Purkinje cell (primary cell): Measurements from ENCODE around the gene SYCP3. TPM values are rescaled to one million over a fixed set of nuclear protein-coding genes. Genes with fewer than 3 reads are reported as not detected.

Source experiments
- polyA plus RNA-seq: library from polyadenylated mRNA; unstranded; fragments of >200 nt; fragmentation: Nextera tagmentation; gene quantifications from 2 replicates; pipeline ENCODE4 v1.2.1, GENCODE V29; 2014

Gene SYCP3
- 4.2 and 6.0 TPM in 2 replicates for polyA plus RNA-seq

GRCh38 chr12:101738920-101739665 lies at the start of gene SYCP3:
TSS of gene SYCP3 (minus strand) at chr12:101739462. CDS start at chr12:101737935, 1,527 bp downstream.

GRCh38 chr12:101697197-101697929 lies 41.9 kb downstream of the SYCP3 start, which contains the start of gene CHPT1:
TSS of gene CHPT1 (plus strand) at chr12:101697640. CDS start at chr12:101697862, 222 bp downstream.

Other genes starting within 250 kb of the SYCP3 start
- 0.36 and 0.60 TPM in 2 replicates for gene MYBPC1, start 144.5 kb downstream of the SYCP3 start, polyA plus RNA-seq
- 57.5 and 70.1 TPM in 2 replicates for gene CHPT1, start 41.8 kb downstream of the SYCP3 start, polyA plus RNA-seq
- gene GNPTAB, start 91.5 kb upstream of the SYCP3 start, polyA plus RNA-seq, result 13.8 and 20.9 TPM in 2 replicates
- 6.5 and 6.6 TPM in 2 replicates for gene DRAM1, start 138.1 kb upstream of the SYCP3 start, polyA plus RNA-seq